K562 (cell line): Measurements from ENCODE around the gene CNTFR.

Experiments
- CREB1 ChIP-seq, 2 experiments: sonication (generic) in 1 of 2; formaldehyde crosslinking in 1 of 2; IDR thresholded peaks; 2 replicates each; pipeline versions ENCODE4 v1.6.1 to v1.8.0; 2012 to 2022; ENCODE audit warnings: inconsistent platforms in 1 of 2, mild to moderate bottlenecking in 1 of 2, missing genetic modification reagents in 1 of 2, moderate library complexity in 1 of 2
- NRF1 ChIP-seq, 2 experiments: fragments of 450-650 bp; IDR thresholded peaks in 1 of 2; conservative IDR thresholded peaks in 1 of 2; 2 replicates each; pipeline ENCODE4 v1.6.1; 2014; ENCODE audit warnings: mild to moderate bottlenecking in 2 of 2
- THRA ChIP-seq: fragments of 450-650 bp; IDR thresholded peaks from 2 replicates; pipeline ENCODE4 v1.6.1; 2017; ENCODE audit warnings: mild to moderate bottlenecking, moderate library complexity

- no peak for TF ChIP-seq THRA
- no peak for TF ChIP-seq CREB1 (IDR thresholded peaks at IDR 0.05)
- no peak for TF ChIP-seq CREB1 (CRISPR knock-in tag; IDR thresholded peaks at IDR 0.05)
- no peak for TF ChIP-seq NRF1 (conservative IDR thresholded peaks at IDR 0.05 in 1 of 2, IDR thresholded peaks at IDR 0.05 in 1 of 2)
These were observed 35.6 kb upstream of the CNTFR start for GRCh38 chr9:34625186-34625486.
